Right lung (tissue), 5 donors: ENCODE data around the gene RRP36. TPM values are rescaled to one million over a fixed set of nuclear protein-coding genes. Genes with fewer than 3 reads are reported as not detected.
"Not testable (repeated sequence)": the region's sequence is repeated elsewhere in the genome, so short reads cannot be mapped to it uniquely, and the experiment has no call there.

Experiments
- DNase-seq, 2 donors: peaks; one replicate each; pipeline ENCODE4 v3.0.0-alpha.2; 2013
- polyA plus RNA-seq, 5 donors: library from polyadenylated mRNA; unstranded; fragments of 120-200 nt; gene quantifications; one replicate each; pipeline versions ENCODE4 v1.2.1 to v1.2.3, GENCODE V29; 2013; ENCODE audit warnings: inconsistent platforms in 1 of 5, low replicate concordance in 1 of 5; ENCODE audit not compliant: insufficient read length in 5 of 5, insufficient read depth in 1 of 5

Gene RRP36
- polyA plus RNA-seq, 5 donors, result 45.7 to 51.6 (median 50.2) TPM

DNA sequence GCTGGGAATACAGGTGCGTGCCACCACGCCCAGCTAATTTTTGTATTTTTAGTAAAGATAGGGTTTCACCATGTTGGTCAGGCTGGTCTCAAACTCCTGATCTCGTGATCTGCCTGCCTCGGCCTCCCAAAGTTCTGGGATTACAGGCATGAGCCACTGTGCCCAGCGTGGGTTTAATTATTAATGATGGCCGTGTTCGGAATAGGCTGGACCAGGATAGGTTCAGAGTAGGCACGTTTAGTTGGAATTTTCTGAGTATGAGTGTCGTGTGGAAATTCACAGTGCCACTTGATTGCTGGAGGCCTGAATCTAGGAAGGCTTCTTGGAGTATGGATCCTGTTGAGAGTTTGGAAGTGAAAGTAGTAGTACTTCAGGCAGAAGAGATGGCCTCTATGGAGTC, 23.2 kb upstream of the RRP36 start:
- DNase-seq, result not testable (repeated sequence)

DNA sequence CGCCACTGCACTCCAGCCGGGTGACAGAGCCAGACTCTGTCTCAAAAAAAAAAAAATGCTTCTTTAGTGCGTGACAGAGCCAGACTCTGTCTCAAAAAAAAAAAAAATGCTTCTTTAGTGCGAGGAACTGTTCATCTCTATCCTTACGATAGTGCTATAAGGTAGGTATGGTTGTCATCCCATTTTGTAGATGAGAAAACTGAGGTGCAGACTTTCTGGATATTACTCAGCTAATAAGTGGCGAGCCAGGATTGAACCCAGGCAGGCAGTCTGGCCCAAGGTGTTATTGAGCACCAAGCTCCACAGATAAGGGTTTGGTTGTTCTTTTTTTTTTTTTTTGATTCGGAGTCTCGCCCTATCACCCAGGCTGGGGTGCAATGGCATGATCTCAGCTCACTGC, 19.6 kb upstream of the RRP36 start:
- DNase-seq, result no peak

- no peak for DNase-seq
These were observed 15.6 kb upstream of the RRP36 start for GRCh38 chr6:43005844-43006243.

DNA sequence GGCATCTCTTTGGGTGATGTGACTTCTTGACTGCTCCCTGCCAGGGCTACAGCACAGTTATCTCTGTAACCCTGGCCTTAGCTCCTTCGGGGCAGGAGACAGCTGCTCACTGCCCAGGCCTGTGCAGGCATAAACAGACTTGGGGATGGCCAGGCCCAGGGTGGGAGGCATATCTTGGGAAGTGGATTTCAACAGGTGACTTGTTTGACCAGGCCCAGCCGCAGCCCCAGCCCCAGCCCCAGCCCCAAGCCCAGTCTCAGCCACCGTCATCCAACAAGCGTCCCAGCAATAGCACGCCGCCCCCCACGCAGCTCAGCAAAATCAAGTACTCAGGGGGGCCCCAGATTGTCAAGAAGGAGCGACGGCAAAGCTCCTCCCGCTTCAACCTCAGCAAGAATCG, 15.2 kb upstream of the RRP36 start:
- no peak for DNase-seq

- no peak for DNase-seq
These were observed 14.3 kb upstream of the RRP36 start for GRCh38 chr6:43007126-43007525.

DNA sequence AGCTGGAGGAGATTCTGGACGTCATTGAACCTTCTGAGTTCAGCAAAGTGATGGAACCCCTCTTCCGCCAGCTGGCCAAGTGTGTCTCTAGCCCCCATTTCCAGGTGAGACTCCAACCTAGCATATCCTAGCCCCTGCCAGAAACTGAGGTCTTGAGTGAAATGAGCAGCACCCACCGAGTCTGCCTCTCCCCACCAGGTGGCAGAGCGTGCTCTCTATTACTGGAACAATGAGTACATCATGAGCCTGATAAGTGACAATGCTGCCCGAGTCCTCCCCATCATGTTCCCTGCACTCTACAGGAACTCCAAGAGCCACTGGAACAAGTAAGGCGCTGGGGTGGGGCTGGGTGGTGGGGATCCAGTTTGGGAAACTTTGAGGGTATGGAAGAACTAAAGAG, 12.3 kb upstream of the RRP36 start:
- DNase-seq, result no peak

DNA sequence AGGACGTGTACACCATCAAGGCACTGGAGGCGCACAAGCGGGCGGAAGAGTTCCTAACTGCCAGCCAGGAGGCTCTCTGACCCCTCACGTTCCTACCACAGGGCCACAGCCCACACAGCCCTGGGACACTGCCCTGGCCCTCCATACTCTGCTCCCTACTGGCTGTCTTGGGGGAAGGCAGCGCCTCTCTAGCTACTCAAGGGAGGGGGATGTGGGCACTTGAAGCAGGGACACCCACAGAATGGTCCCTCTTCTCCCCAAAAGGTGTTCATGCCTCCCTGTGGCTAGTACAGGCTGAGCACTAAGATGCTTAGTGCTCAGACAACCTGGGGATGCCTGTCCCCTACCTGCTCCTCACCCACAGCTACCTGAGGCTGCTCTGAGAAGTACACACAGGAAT, 10.2 kb upstream of the RRP36 start:
- DNase-seq, result no peak

- no peak for DNase-seq
These were observed 9.1 kb upstream of the RRP36 start for GRCh38 chr6:43012364-43012763.

DNA sequence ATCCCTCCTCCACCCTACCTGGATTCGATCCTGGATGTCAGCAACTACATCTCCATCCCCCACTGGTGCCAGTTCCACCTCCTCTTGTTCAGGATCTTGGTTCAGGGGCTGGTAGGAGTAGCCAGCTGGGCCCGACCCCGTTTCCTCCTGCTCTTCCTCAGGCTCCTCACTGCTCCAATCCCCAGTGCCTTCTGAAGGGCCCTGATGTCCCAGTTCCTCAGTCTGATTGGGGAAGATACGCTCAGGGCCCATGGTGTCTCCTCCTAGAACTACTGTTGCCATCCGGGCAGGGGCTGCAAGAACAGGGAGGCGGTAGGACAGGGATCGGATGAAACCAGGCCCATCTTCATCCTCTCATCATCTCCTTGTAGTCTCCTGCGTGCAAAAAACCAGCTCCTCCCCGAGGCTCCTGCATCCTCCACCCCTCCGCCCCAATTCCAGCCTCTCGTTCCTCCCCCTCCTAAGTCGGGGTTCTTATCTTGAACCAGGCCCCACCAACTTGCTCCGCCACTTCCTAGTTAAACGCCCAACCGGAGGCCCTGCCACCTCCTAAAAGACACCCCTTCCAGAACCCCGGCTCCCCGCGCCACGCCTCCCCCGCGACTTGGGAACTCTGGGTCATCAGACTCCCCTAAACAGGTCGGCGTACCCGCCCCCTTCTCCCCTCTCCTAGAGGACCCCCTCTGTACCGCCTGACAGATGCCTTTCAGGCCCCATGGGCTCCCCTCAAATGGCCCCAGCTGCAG, 8.2 kb upstream of the RRP36 start:
- DNase-seq, result peak in 1 of 2 donors; percentile 2

DNA sequence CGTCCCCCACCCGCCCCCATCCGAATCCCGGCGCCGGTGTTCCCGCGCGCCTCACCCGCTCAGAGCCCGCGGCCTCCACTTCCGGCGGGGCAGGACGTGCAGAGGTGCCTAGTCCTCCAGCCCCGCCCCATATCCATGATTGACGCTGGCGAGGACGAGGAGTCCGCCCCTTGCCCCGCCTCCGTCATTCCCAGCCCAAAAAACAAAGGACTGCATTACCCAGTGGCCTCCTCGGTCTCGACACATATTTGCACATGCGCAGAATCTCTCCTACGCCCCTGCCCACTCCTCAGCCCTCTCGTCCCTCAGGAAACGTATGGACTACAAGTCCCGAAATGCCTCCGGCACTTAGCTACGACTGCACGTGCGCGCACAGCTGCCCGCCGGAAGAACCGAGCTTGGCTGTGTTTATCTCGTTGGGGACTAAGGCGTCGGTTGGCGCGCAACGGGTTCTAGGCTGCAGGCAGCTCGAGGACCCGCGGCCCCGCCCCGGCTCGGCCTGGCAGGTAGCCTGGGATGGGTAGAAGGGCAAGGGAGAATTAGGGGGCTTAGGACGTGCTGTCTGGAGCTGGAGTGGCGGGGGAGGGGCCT, 7.5 kb upstream of the RRP36 start, which contains the start of the genes KLHDC3 and MEA1:
KLHDC3 (plus strand) TSS at position 407 of the 591 bp plus-strand sequence. CDS start 2,944 bp downstream, outside the sequence.
MEA1 (minus strand) TSS at position 104 of the 591 bp plus-strand sequence. CDS start 133 bp downstream, outside the sequence.
- peak; percentile 99 for DNase-seq

GRCh38 chr6:43014434-43014909, 7.0 kb upstream of the RRP36 start:
- peak in 1 of 2 donors; percentile 7 for DNase-seq

GRCh38 chr6:43016176-43016942, 5.1 kb upstream of the RRP36 start:
- DNase-seq, result no peak

GRCh38 chr6:43016943-43017334, 4.5 kb upstream of the RRP36 start:
- no peak for DNase-seq

DNA sequence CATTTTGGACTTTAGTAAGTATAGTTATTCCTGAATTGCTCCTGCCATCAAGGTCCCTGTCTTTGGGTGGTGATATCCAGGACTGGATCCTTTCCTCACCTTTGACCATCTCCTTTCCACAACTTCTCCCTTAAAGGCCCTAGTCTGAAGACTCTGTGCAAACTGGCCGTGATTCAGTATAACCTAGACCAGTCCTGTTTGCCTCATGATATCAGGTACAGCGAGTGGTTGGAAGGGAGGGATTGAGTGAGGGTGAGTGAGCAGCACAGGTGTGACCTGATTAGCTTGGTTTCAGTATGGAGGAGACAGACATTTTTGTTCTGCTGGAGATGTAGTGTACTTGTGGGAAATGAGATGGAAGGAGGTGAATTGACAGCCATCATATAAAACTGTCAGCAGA, 2.3 kb upstream of the RRP36 start:
- no peak for DNase-seq

- DNase-seq, result no peak
These were observed 1.2 kb upstream of the RRP36 start for GRCh38 chr6:43020052-43020705.

DNA sequence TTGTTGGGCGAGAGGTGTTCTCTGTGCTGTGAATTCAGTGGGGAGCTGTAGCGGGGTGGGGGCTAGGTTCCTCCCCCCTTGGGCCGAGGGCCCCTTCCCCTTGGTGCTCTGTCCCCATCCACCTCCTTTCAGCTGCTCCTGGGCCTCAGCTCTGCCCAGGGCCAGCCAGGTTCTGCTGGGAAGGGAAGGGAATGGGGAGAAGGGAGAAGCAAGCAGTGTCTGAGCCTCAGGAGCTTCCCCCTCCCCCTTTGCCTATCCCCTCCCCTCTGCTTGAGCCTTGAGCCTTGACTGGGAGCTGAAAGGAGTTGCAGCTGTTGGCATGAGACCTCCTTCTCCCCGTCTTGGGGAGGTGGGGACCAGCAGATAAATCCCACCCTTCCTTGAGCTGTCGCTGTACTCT, 576 bp upstream of the RRP36 start:
- DNase-seq, result no peak

DNA sequence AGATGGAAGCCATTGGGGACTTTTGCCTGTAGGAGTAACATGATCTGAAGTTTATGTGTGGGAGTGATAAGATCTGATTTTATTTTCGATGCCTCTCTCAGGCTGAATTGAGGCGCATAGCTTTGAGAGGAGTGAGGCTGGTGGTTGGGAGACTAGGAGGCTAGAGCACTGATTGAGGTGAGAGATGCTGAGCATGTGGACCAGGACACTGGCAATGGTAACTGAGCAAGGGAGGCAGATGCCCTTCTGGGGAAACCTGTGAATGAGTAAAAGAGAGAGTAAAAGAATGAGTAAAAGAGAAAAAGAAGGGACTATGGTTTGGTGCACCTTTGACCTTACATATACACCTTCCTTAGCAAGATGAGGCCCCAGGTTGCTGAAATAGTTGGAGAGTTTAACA, 3.0 kb downstream of the RRP36 start:
- no peak for DNase-seq

DNA sequence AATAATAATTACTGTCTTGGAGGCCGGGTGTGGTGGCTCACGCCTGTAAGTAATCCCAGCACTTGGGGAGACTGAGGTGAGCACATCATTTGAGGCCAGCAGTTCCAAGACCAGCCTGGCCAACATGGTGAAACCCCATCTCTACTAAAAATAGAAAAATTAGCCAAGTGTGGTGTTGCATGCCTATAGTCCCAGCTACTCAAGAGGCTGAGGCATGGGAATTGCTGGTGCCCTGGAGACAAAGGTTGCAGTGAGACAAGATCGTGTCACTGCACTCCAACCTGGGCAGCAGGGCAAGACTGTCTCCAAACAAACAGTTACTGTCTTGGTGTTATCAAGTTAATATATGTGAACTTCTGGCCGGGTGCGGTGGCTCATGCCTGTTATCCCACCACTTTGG, 4.9 kb downstream of the RRP36 start:
- no peak for DNase-seq

GRCh38 chr6:43029120-43029519, 7.7 kb downstream of the RRP36 start:
- no peak for DNase-seq

DNA sequence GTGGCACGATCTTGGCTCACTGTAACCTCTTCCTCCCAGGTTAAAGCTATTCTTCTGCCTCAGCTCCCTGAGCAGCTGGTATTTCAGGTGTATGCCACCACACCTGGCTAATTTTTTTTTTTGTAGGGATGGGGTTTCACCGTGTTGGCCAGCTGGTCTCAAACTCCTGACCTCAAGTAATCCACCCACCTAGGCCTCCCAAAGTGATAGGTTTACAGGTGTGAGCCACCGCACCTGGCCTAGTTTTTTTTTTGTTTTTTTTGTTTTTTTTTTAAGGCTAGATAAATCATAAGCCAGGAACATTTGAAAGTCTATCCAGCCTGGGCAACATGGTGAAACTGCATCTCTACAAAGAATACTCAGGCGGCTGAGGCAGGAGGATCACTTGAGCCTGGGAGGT, 10.9 kb downstream of the RRP36 start:
- no peak for DNase-seq

- DNase-seq, result no peak
These were observed 12.2 kb downstream of the RRP36 start for GRCh38 chr6:43033496-43034189.

DNA sequence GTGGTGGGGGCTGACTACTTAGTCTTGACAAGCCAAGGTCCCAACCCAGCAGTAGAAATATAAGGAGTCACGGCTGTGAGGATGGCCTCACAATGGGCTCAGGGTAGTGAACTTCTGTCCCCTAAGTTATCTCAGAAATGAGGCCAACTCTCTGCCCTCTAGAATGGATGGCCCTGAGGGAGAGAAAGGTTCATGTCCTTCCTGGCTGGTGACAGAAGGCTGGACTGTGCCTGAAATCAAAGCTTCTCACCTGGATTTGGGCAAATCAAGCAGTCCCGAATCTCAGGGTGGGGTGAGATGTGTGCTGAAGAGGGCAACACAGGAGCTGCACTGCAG, 12.7 kb downstream of the RRP36 start:
- no peak for DNase-seq
